ENCODE results near the gene CDC14A. TPM values are rescaled to one million over a fixed set of nuclear protein-coding genes. Genes with fewer than 3 reads are reported as not detected.

The CDC14A gene
- polyA plus RNA-seq, 1 experiment = 2.8 TPM

DNA sequence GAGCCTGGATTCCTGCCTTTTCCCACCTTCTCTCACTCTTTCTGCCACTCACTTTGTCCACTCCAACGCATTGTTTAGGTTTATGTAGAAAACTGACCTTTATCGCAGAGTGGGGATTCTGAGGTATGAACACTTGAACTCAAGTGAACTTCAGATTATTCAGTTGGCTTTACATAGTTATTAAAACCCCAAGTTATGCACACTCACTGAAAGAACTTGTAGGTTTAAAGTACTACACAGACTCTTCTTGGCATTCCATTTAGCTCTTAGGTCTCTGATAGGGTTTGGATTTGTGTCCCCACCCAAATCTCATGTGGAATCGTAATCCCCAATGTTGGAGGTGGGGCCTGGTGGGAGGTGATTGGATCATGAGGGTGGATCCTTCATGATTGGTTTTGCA is 46.4 kb upstream of the CDC14A start:
- POLR2A ChIA-PET = no interaction called here
- TF ChIP-seq, protein P1, sequence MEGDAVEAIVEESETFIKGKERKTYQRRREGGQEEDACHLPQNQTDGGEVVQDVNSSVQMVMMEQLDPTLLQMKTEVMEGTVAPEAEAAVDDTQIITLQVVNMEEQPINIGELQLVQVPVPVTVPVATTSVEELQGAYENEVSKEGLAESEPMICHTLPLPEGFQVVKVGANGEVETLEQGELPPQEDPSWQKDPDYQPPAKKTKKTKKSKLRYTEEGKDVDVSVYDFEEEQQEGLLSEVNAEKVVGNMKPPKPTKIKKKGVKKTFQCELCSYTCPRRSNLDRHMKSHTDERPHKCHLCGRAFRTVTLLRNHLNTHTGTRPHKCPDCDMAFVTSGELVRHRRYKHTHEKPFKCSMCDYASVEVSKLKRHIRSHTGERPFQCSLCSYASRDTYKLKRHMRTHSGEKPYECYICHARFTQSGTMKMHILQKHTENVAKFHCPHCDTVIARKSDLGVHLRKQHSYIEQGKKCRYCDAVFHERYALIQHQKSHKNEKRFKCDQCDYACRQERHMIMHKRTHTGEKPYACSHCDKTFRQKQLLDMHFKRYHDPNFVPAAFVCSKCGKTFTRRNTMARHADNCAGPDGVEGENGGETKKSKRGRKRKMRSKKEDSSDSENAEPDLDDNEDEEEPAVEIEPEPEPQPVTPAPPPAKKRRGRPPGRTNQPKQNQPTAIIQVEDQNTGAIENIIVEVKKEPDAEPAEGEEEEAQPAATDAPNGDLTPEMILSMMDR (IDR thresholded peaks at IDR 0.05; ENCODE audit: low read depth, low read length) = no peak
- Histone ChIP-seq H3K27ac (ENCODE audit: low read depth, low read length) (no peak overlapping the region), H3K27me3 (ENCODE audit: control insufficient read depth, insufficient read depth, low read length) (no peaks in the 10 kb centered on the region), H3K4me3 (ENCODE audit: low read depth, low read length) (no peak overlapping the region), H3K9me3 (ENCODE audit: control insufficient read depth, insufficient read depth, low read length) (no peaks in the 10 kb centered on the region)
- no peak for DNase-seq (ENCODE audit: low read depth, low spot score)
- CTCF ChIA-PET = no interaction called here

DNA sequence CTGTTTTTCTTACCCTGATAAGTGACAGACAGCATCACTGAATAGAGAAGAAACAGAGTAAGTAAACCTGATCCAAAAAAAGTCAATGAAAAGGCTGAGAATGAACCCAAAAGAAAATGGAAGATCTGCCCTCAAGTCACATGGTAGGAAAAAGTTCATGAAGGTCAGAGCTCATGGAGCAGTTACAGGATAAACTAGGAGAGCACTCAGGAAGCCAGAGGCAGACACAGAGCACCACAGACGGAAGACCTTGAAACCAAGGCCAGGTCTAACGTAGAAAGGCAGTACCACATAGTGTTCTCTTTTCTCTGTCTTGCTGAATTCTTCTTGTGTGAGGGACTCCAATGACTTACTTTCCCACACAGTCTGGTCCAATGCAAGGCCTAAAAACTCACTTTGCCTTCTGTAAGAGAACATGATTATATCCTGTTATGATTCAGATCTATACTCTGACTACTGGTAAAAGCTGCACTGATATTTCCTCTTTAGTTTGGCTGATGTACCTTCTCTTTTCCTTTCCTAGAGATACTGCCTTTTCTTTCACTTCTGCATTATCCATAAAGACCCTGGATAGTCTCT is 45.5 kb upstream of the CDC14A start:
- no peaks in the 10 kb centered on the region for H3K9me3 ChIP-seq (ENCODE audit: control insufficient read depth, insufficient read depth, low read length)
- DNase-seq (ENCODE audit: low read depth, low spot score) = no peak
- POLR2A ChIA-PET = no interaction called here
- no peak overlapping the region for H3K4me3 ChIP-seq (ENCODE audit: low read depth, low read length)
- H3K27ac ChIP-seq (ENCODE audit: low read depth, low read length) = no peak overlapping the region
- peaks cover 3% of the 10 kb centered on the region for H3K27me3 ChIP-seq (ENCODE audit: control insufficient read depth, insufficient read depth, low read length)
- CTCF ChIA-PET = no interaction called here
- TF ChIP-seq, protein P1 (IDR thresholded peaks at IDR 0.05; ENCODE audit: low read depth, low read length) = no peak

DNA sequence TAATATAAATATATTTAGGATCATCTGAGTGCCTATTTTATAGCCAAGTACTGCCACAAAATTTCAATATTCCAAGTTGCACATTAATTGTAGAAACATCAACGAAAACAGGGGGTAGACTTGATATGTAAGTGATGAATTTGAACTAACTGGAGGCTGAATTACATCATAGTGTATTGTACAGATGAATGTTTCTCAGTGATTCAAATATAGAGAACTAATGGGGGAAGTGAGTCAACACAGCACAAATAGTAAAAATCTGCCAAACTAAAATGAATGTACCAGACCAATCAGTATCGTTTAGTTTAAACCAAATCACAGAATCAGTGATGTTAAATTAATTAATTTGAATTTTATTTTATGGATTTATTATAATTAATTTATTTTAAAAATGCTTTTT is 43.5 kb upstream of the CDC14A start:
- peaks cover 3% of the 10 kb centered on the region for H3K27me3 ChIP-seq (ENCODE audit: control insufficient read depth, insufficient read depth, low read length)
- H3K9me3 ChIP-seq (ENCODE audit: control insufficient read depth, insufficient read depth, low read length) = no peaks in the 10 kb centered on the region
- TF ChIP-seq, protein P1 (IDR thresholded peaks at IDR 0.05; ENCODE audit: low read depth, low read length) = no peak
- no peak overlapping the region for H3K27ac ChIP-seq (ENCODE audit: low read depth, low read length)
- no peak for DNase-seq (ENCODE audit: low read depth, low spot score)
- H3K4me3 ChIP-seq (ENCODE audit: low read depth, low read length) = no peak overlapping the region
- POLR2A ChIA-PET = no interaction called here
- CTCF ChIA-PET = no interaction called here

DNA sequence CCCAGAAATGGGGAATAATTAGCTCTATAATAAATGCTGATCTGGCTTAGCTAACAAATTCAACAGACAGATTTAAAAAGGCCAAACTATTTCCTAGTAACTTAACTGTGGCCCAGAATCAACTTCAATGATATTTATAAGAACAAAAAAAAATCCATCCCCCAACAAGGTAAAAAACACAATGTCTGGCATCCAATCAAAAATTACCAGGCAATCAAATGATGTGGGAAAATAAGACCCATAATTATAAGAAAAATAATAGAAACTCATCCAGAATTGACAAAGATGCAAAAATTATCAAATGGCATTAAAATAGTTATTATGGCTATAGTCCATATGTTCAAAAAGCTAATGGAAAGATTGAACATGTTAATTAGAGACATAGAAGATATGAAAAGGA is 42.4 kb upstream of the CDC14A start:
- no peak for DNase-seq (ENCODE audit: low read depth, low spot score)
- Histone ChIP-seq H3K27me3 (ENCODE audit: control insufficient read depth, insufficient read depth, low read length) (peaks cover 3% of the 10 kb centered on the region), H3K4me3 (ENCODE audit: low read depth, low read length) (no peak overlapping the region), H3K9me3 (ENCODE audit: control insufficient read depth, insufficient read depth, low read length) (no peaks in the 10 kb centered on the region), H3K27ac (ENCODE audit: low read depth, low read length) (no peak overlapping the region)
- TF ChIP-seq, protein P1 (IDR thresholded peaks at IDR 0.05; ENCODE audit: low read depth, low read length) = no peak
- ChIA-PET POLR2A (no interaction called here), CTCF (no interaction called here)

DNA sequence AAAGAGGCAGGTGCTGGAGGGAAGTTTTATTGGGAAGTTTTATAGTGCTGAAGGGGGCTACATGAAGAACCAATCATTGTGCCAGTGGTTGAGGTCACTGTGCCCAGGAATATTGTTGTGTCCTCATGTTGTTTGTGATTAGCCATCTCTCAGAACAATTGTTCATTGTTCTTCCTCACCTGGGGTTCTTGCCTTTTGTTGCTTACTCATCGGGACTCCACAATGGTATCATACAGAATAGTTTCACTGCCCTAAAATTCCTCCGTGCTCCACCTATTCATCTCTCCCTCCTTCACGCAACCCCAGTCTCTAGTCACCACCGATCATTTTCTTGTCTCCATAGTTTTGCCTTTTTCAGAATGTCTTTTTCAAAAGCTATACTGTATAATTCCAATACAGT is 38.9 kb upstream of the CDC14A start:
- H3K4me3 ChIP-seq (ENCODE audit: low read depth, low read length) = no peak overlapping the region
- TF ChIP-seq, protein P1 (IDR thresholded peaks at IDR 0.05; ENCODE audit: low read depth, low read length) = no peak
- peaks cover 3% of the 10 kb centered on the region for H3K27me3 ChIP-seq (ENCODE audit: control insufficient read depth, insufficient read depth, low read length)
- H3K9me3 ChIP-seq (ENCODE audit: control insufficient read depth, insufficient read depth, low read length) = peaks cover 5% of the 10 kb centered on the region; the same call in 1 of the 2 replicates
- POLR2A ChIA-PET = no interaction called here
- no peak for DNase-seq (ENCODE audit: low read depth, low spot score)
- H3K27ac ChIP-seq (ENCODE audit: low read depth, low read length) = no peak overlapping the region
- CTCF ChIA-PET = no interaction called here
